ENCODE data around the gene SERTAD3.

DNA sequence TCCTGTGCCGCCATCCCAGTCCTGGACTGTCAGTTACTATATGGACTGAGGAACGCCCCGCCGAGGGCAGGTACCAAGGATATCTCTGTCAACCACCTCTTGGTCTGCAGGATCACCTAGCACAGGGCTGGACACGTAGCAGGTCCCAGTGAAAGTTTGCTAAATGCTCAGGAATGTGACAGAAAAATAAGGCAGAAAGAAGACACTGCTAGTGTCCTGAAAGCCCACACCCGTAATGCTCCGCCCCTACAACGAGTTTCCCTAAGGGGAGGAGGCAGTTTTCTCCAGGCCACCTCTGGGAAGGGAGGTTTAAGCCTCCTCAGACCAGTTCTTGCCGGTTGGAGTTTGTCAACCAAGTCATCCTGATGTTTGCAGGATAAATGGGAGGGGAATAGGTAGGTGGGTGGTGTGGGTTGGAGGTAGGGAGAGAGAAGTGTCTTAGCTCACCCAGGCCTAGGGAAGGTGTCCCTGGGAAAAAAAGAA, 1.7 kb upstream of the SERTAD3 start:
- peak in 1 of 2 donors; percentile 14 for TF ChIP-seq POLR2AphosphoS5 (IDR thresholded peaks at IDR 0.05; ENCODE audit: insufficient read depth in 1 of 2, low read depth in 1 of 2)
- TF ChIP-seq, protein P1, sequence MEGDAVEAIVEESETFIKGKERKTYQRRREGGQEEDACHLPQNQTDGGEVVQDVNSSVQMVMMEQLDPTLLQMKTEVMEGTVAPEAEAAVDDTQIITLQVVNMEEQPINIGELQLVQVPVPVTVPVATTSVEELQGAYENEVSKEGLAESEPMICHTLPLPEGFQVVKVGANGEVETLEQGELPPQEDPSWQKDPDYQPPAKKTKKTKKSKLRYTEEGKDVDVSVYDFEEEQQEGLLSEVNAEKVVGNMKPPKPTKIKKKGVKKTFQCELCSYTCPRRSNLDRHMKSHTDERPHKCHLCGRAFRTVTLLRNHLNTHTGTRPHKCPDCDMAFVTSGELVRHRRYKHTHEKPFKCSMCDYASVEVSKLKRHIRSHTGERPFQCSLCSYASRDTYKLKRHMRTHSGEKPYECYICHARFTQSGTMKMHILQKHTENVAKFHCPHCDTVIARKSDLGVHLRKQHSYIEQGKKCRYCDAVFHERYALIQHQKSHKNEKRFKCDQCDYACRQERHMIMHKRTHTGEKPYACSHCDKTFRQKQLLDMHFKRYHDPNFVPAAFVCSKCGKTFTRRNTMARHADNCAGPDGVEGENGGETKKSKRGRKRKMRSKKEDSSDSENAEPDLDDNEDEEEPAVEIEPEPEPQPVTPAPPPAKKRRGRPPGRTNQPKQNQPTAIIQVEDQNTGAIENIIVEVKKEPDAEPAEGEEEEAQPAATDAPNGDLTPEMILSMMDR (IDR thresholded peaks at IDR 0.05), result no peak
